Ovary (tissue), 9 donors: ENCODE results near the gene ZNF579. TPM values are rescaled to one million over a fixed set of nuclear protein-coding genes. Genes with fewer than 3 reads are reported as not detected.
"Not testable (repeated sequence)": the region's sequence is repeated elsewhere in the genome, so short reads cannot be mapped to it uniquely, and the experiment has no call there.

Experiments used
- DNase-seq, 5 donors: peaks; one replicate each; pipeline ENCODE4 v3.0.0-alpha.2; 2019 to 2020
- H3K27ac ChIP-seq, 2 donors: fragments of 200-600 bp; one replicate each; pipeline versions ENCODE4 v1.5.1 to v1.8.0; 2019 to 2022
- H3K27me3 ChIP-seq: fragments of 200-600 bp; one replicate; pipeline ENCODE4 v1.8.0; 2022
- H3K36me3 ChIP-seq: fragments of 200-600 bp; sonication (generic); one replicate; pipeline ENCODE4 v1.5.1; 2019
- H3K4me1 ChIP-seq: one replicate; pipeline ENCODE4 v1.8.1; 2013; ENCODE audit warnings: mild to moderate bottlenecking, moderate library complexity; ENCODE audit not compliant: insufficient read depth
- H3K4me3 ChIP-seq: fragments of 200-600 bp; sonication (generic); one replicate; pipeline ENCODE4 v1.5.1; 2017
- H3K9me3 ChIP-seq, 2 donors: fragments of 200-600 bp in 1 of 2; sonication (generic) in 1 of 2; one replicate each; pipeline versions ENCODE4 v1.5.1 to v1.8.1; 2013 to 2019; ENCODE audit warnings: mild to moderate bottlenecking in 1 of 2, moderate library complexity in 1 of 2
- EP300 ChIP-seq: sonication (generic); formaldehyde crosslinking; IDR thresholded peaks from one replicate; pipeline ENCODE4 v1.6.1; 2017; ENCODE audit warnings: antibody characterized with exemption
- POLR2A ChIP-seq: fragments of 450-650 bp; IDR thresholded peaks from one replicate; pipeline ENCODE4 v1.6.1; 2017; ENCODE audit warnings: antibody characterized with exemption, mild to moderate bottlenecking, moderate library complexity
- WGBS, 3 donors: extraction: QIAGEN DNeasy Blood & Tissue Kit in 1 of 3; methylation state at CpG; one replicate each; pipeline versions ENCODE4 v1.1.5 to v1.1.7; 2013 to 2017; 5-methylcytosine and 5-hydroxymethylcytosine counted together
- intact Hi-C, 4 donors: fragments of 100-400 bp; cut with DNase I; formaldehyde crosslinking; loops; one replicate each; pipeline versions ENCODE4 v1.11.0 to v1.15.1; 2022 to 2023
- polyA plus RNA-seq, 2 donors: library from polyadenylated mRNA; stranded (reverse); fragments of 200-250 nt in 1 of 2; fragments of 350-450 nt in 1 of 2; fragmentation: Illumina TruSeq in 1 of 2; extraction: RNeasy Lipid Tissue Mini Kit (QIAGEN cat#74804) in 1 of 2; gene quantifications; one replicate each; pipeline ENCODE4 v1.2.3, GENCODE V29; 2013 to 2014
- total RNA-seq, 7 donors: library from RNA; depleted of rRNA in 2 of 7; stranded (reverse); fragments of >200 nt in 2 of 7; fragmentation: NEBNext Ultra II Directional in 3 of 7; extraction: Animal tissue kit (Norgen Biotek cat#: 25700) in 3 of 7; gene quantifications; one replicate each; pipeline versions ENCODE4 v1.1.0 to v1.2.4, GENCODE V29; 2016 to 2023
- TF ChIP-seq, protein P1 (sequence below), 3 donors: fragments of 450-650 bp in 2 of 3; fragments of 200-600 bp in 1 of 3; IDR thresholded peaks; one replicate each; pipeline versions ENCODE4 v1.5.1 to v1.8.0; 2016 to 2022; ENCODE audit warnings: antibody characterized with exemption in 3 of 3, mild to moderate bottlenecking in 1 of 3
- donor health status: DM: no; HTN: no; CAD: no; lungs with moderate emphysema.
- donor health status: DM: no; HTN: no; CAD: no.
- donor health status: Bipolar disorder and iron deficiency.
- donor health status: DM: yes; HTN: yes; CAD: no.
- donor health status: DM: no; HTN: no; CAD: no.
- donor health status: DM: yes; HTN: yes; CAD: no.

ZNF579 gene
- total and polyA plus RNA-seq, 9 donors = 2.7 to 24.4 (median 15.6) TPM

DNA sequence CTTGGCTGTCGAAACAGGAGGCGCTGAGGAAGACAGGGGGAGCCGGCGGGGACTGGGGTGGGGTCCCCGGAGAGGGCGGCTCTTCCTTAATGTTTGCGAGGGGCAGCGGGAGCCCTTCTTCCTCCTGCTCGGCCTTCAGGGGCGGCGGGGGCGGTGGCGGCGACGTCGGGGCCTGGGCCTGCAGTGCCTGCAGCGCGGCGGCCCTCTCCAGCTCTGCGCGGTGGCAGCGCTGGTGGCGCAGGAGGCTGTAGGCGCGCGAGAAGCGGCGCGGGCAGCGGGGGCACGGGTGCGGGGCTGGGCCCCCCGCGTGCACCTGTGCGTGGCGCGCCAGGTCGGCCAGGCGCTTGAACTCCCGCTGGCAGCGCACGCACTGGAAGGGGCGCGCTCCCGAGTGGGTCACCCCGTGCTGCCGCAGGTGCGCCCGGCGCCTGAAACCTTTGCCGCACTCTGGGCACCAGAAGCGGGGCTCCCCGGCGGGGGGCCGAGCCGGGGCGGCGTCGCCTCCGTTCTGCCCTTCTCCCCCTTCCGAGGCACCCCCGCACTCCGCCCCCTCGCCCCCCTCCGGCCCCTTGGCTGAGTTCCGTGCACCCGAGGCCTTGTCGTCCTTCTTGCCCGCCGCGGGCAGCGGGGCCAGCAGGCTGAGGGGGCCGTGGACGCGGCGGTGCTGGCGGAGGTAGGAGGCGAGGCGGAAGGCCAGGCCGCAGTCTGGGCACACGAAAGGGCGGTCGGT lies 2.5 kb downstream of the ZNF579 start:
- H3K9me3 ChIP-seq = no peaks in the 10 kb centered on the region
- peaks cover 7% of the 10 kb centered on the region for H3K4me1 ChIP-seq
- no peaks in the 10 kb centered on the region for H3K36me3 ChIP-seq
- intact Hi-C loops = no loop called here
- H3K27me3 ChIP-seq = no peaks in the 10 kb centered on the region
- 91 to 94% (median 91%) methylated on average over 82 to 83 of the region's 83 CpGs for whole genome bisulfite sequencing, 3 donors
- no peak overlapping the region for H3K27ac ChIP-seq
- no peak for TF ChIP-seq EP300
- TF ChIP-seq, protein P1, sequence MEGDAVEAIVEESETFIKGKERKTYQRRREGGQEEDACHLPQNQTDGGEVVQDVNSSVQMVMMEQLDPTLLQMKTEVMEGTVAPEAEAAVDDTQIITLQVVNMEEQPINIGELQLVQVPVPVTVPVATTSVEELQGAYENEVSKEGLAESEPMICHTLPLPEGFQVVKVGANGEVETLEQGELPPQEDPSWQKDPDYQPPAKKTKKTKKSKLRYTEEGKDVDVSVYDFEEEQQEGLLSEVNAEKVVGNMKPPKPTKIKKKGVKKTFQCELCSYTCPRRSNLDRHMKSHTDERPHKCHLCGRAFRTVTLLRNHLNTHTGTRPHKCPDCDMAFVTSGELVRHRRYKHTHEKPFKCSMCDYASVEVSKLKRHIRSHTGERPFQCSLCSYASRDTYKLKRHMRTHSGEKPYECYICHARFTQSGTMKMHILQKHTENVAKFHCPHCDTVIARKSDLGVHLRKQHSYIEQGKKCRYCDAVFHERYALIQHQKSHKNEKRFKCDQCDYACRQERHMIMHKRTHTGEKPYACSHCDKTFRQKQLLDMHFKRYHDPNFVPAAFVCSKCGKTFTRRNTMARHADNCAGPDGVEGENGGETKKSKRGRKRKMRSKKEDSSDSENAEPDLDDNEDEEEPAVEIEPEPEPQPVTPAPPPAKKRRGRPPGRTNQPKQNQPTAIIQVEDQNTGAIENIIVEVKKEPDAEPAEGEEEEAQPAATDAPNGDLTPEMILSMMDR (IDR thresholded peaks at IDR 0.05) = no peak
- TF ChIP-seq POLR2A = no peak
- no peak overlapping the region for H3K4me3 ChIP-seq
- DNase-seq = no peak

DNA sequence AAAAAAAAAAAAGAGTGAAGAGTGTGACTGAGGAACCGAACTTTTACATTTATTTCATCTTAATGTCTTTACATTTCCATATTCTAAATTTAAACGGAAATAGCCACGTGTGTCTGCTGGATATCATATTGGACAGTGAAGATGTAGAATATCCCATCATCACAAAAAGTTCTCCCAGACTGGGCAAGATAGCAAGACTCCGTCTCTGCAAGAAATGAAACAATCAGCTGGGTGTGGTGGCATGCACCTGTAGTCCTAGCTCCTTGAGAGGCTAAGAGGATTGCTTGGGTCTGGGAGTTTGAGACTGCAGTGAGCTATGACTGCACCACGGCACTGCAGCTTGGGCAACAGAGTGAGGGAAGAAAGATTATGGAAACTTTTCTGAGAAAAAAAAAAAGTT lies 3.9 kb downstream of the ZNF579 start:
- no peak for DNase-seq
- no peak overlapping the region for H3K27ac ChIP-seq
- no peaks in the 10 kb centered on the region for H3K36me3 ChIP-seq
- H3K27me3 ChIP-seq = no peaks in the 10 kb centered on the region
- H3K4me3 ChIP-seq = no peak overlapping the region
- intact Hi-C loops = no loop called here
- 81 to 88% (median 83%) methylated on average over 5 of the region's 5 CpGs for WGBS, 3 donors
- peaks cover 7% of the 10 kb centered on the region for H3K4me1 ChIP-seq
- no peak for TF ChIP-seq POLR2A
- H3K9me3 ChIP-seq = no peaks in the 10 kb centered on the region

DNA sequence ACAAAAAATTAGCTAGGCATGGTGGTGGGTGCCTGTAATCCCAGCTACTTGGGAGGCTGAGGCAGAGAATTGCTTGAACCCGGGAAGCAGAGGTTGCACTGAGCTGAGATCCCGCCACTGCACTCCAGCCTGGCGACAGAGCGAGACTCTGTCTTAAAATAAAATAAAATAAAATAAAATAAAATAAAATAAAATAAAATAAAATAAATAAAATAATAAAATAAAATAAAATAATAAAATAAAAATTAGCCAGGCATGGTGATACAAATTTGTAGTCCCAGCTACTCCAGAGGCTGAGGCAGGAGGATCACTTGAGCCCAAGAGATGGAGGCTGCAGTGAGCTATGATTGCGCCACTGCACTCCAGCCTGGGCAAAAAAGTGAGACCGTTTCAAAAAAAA lies 6.7 kb downstream of the ZNF579 start:
- H3K36me3 ChIP-seq, DNase-seq, H3K9me3 ChIP-seq, H3K4me1 ChIP-seq, H3K27ac ChIP-seq, H3K27me3 ChIP-seq, H3K4me3 ChIP-seq, intact Hi-C loops: not testable (repeated sequence)
- WGBS, 3 donors = 86 to 87% (median 86%) methylated on average over 6 of the region's 6 CpGs

DNA sequence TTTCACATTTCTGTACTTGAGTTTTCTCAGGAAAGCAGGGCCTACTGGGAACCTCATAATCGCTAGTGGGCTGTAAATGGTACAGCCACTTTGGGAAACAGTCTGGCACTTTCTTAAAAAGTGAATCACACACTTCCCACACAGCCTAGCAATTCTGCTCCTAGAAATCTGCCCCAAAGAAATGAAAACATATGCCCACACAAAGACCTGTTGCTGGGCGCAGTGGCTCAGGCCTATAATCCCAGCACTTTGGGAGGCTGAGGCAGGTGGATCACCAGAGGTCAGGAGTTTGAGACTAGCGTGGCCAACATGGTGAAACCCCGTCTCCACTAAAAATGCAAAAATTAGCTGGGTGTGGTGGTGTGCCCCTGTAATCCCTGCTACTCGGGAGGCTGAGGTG lies 11.2 kb downstream of the ZNF579 start:
- not testable (repeated sequence) for H3K36me3 ChIP-seq, H3K27me3 ChIP-seq, H3K9me3 ChIP-seq, H3K4me1 ChIP-seq, H3K27ac ChIP-seq, H3K4me3 ChIP-seq, DNase-seq
- WGBS, 3 donors = 91 to 96% (median 94%) methylated on average over 5 of the region's 5 CpGs
- intact Hi-C loops = loop anchor here in 1 of 4 donors (5.0 kb wide), 1 partner anchor 42 kb away; no protein-coding TSS in a partner anchor

DNA sequence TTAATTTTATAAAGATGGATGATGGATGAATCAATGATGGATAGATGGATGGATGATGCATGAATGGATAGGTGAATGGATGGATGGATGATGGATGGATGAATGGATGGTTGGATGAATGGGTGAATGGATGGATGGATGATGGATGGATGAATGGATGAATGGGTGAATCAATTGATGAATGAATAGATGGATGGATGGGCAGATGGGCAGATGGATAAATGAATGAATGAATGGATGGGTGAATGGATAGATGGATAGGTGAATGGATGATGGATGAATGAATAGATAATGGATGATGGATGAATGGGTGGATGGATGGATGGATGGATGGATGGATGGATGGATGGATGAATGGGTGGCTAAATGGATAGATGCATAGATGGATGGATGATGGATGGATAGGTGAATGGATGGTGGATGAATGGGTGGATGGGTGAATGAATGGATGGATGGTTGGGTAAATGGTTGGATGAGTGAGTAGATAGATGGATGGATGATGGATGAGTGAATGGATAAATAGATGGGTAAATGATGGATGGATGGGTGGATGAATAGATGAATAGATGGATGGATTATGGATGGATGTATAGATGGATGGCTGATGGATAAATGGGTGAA lies 12.8 kb downstream of the ZNF579 start:
- H3K27me3 ChIP-seq = no peaks in the 10 kb centered on the region
- no peak for TF ChIP-seq POLR2A
- TF ChIP-seq, protein P1 (IDR thresholded peaks at IDR 0.05) = no peak
- no peak for TF ChIP-seq EP300
- intact Hi-C loops = loop anchor here in 1 of 4 donors (5.0 kb wide), 1 partner anchor 41 kb away; no protein-coding TSS in a partner anchor
- H3K27ac ChIP-seq = no peak overlapping the region
- no peak for DNase-seq
- no peaks in the 10 kb centered on the region for H3K4me1 ChIP-seq
- H3K36me3 ChIP-seq = no peaks in the 10 kb centered on the region
- no peak overlapping the region for H3K4me3 ChIP-seq
- H3K9me3 ChIP-seq = no peaks in the 10 kb centered on the region

DNA sequence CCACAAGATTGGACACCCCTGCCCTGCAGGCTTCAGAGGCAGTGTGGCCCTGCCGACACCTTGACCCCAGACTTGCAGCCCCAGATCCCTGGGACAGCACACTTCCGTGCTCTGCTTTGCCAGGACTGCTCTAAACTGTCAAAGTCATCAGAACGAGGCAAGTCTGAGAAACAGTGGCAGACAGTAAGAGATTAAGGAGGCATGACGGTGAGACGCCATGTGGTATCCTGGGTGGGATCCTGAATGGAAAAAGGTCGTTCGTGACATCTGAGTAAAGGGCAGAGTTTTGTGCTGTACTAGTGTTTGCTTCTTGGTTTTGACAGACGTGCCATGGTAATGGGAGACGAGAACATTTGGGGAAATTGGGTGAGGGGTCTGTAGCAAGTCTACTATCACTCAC lies 13.8 kb downstream of the ZNF579 start:
- WGBS, 3 donors = 26 to 43% (median 36%) methylated on average over 9 of the region's 9 CpGs
- intact Hi-C loops = loop anchor here in 1 of 4 donors (5.0 kb wide), 1 partner anchor 40 kb away; no protein-coding TSS in a partner anchor
- H3K9me3 ChIP-seq = no peaks in the 10 kb centered on the region
- no peak overlapping the region for H3K27ac ChIP-seq
- TF ChIP-seq POLR2A (no peak), EP300 (no peak)
- TF ChIP-seq, protein P1 (IDR thresholded peaks at IDR 0.05) = no peak
- H3K4me3 ChIP-seq = no peak overlapping the region
- no peaks in the 10 kb centered on the region for H3K4me1 ChIP-seq
- no peak for DNase-seq
- no peaks in the 10 kb centered on the region for H3K27me3 ChIP-seq
- no peaks in the 10 kb centered on the region for H3K36me3 ChIP-seq
